Measurements from ENCODE around the gene H1-8. TPM values are rescaled to one million over a fixed set of nuclear protein-coding genes. Genes with fewer than 3 reads are reported as not detected.

H1-8 gene
- total RNA-seq, 4 donors from 2014 or later: not detected

DNA sequence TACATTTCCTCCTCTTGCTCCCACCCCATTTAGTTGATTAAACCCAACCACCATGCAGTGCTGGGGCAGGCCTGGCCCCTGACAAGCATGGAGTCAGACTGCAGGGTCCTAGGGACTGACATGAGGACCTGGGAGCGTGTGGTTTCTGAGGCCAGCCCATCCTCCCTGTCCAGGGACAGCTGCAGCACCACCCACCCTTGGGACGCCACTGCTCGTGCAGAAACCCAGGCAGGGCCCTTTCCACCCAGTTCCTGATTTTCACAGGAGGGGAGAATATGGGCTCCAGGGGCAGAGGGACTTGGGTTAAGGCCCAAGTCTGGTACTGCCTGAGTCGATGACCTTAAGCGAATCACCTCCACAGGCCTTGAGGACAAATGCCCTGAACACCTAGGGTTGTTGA is 39.8 kb downstream of the H1-8 start:
- TF ChIP-seq EP300 (IDR thresholded peaks at IDR 0.05; ENCODE audit: low read depth) (no peak), POLR2AphosphoS5 (IDR thresholded peaks at IDR 0.05) (no peak), POLR2A (IDR thresholded peaks at IDR 0.05) (no peak)
- TF ChIP-seq, protein P1, sequence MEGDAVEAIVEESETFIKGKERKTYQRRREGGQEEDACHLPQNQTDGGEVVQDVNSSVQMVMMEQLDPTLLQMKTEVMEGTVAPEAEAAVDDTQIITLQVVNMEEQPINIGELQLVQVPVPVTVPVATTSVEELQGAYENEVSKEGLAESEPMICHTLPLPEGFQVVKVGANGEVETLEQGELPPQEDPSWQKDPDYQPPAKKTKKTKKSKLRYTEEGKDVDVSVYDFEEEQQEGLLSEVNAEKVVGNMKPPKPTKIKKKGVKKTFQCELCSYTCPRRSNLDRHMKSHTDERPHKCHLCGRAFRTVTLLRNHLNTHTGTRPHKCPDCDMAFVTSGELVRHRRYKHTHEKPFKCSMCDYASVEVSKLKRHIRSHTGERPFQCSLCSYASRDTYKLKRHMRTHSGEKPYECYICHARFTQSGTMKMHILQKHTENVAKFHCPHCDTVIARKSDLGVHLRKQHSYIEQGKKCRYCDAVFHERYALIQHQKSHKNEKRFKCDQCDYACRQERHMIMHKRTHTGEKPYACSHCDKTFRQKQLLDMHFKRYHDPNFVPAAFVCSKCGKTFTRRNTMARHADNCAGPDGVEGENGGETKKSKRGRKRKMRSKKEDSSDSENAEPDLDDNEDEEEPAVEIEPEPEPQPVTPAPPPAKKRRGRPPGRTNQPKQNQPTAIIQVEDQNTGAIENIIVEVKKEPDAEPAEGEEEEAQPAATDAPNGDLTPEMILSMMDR (IDR thresholded peaks at IDR 0.05): no peak
- no peak overlapping the region for H3K4me3 ChIP-seq
- in situ Hi-C loops (cut with MboI; ENCODE audit: low pct_ligation_motif_present in 1 of 4, low pct_unique_long_range_greater_than_20kb in 1 of 4, low sequenced_read_pairs in 3 of 4): no loop called here
- H3K9me3 ChIP-seq: no peaks in the 10 kb centered on the region
- DNase-seq: no peak
- H3K27me3 ChIP-seq: no peaks in the 10 kb centered on the region
- no peak overlapping the region for H3K27ac ChIP-seq
- no peaks in the 10 kb centered on the region for H3K36me3 ChIP-seq
- intact Hi-C loops (cut with DNase I; ENCODE audit: low total_unique reads): no loop called here
- 81% methylated on average over 5 of the region's 5 CpGs; no CpG with 5 or more reads in 1 of the 2 donors for WGBS, 2 donors (ENCODE audit: low coverage in 1 of 2)
- peaks cover 1 to 26% (median 11%) of the 10 kb centered on the region in 4 donors for H3K4me1 ChIP-seq

DNA sequence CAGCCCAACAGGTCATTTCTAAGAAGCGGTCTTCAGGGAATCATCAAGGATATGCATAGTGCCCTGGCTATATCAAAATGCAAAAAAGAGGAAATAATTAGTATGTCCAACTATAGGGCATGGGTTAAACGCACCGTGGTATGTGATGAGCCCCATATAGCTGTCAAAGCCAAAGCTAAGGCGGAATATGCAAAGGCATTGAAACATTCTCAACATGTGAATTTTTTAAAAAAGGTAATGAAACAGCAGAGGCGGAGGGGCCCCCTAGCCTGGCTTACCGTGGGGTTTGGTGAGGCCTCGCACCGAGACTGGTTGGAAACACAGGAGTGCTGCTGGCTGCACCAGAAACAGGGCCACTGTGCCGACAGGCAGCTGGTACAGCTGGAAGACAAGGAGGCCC is 40.3 kb downstream of the H1-8 start:
- 82% methylated on average over 9 of the region's 9 CpGs; no CpG with 5 or more reads in 1 of the 2 donors for WGBS, 2 donors (ENCODE audit: low coverage in 1 of 2)
- no peaks in the 10 kb centered on the region for H3K9me3 ChIP-seq
- H3K4me3 ChIP-seq: no peak overlapping the region
- no peak for DNase-seq
- intact Hi-C loops (cut with DNase I; ENCODE audit: low total_unique reads): no loop called here
- in situ Hi-C loops (cut with MboI; ENCODE audit: low pct_ligation_motif_present in 1 of 4, low pct_unique_long_range_greater_than_20kb in 1 of 4, low sequenced_read_pairs in 3 of 4): no loop called here
- H3K36me3 ChIP-seq: no peaks in the 10 kb centered on the region
- no peak overlapping the region for H3K27ac ChIP-seq
- no peaks in the 10 kb centered on the region for H3K27me3 ChIP-seq
- H3K4me1 ChIP-seq: peaks cover 0 to 21% (median 7%) of the 10 kb centered on the region in 4 donors
- TF ChIP-seq EP300 (IDR thresholded peaks at IDR 0.05; ENCODE audit: low read depth): no peak
- no peak for TF ChIP-seq POLR2A (IDR thresholded peaks at IDR 0.05)
- TF ChIP-seq, protein P1 (IDR thresholded peaks at IDR 0.05): no peak
- TF ChIP-seq POLR2AphosphoS5 (IDR thresholded peaks at IDR 0.05): no peak

DNA sequence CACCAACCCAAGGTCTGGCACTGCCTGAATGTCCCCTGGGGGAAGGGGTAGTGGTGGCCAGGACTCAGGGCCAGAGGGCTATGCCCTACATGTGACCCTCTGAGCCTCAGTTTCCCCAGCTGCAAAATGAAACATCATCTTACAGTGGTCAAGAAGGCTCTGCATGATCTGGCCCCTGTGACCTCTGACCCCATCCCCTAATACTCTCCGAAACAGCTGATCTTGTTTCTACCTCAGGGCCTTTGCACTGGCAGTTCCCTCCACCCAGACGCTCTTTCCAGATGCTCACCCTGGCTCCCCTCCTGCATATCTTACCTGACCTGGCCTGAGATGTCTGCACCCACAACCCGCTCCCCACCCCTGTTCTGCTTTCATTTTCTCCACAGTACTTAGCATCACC is 41.7 kb downstream of the H1-8 start:
- Histone ChIP-seq H3K36me3 (no peaks in the 10 kb centered on the region), H3K27ac (no peak overlapping the region), H3K9me3 (no peaks in the 10 kb centered on the region), H3K27me3 (no peaks in the 10 kb centered on the region), H3K4me1 (peaks cover 0 to 11% (median 4%) of the 10 kb centered on the region in 4 donors), H3K4me3 (no peak overlapping the region)
- DNase-seq: no peak
- intact Hi-C loops (cut with DNase I; ENCODE audit: low total_unique reads) (no loop called here), in situ Hi-C loops (cut with MboI; ENCODE audit: low pct_ligation_motif_present in 1 of 4, low pct_unique_long_range_greater_than_20kb in 1 of 4, low sequenced_read_pairs in 3 of 4) (no loop called here)
- no peak for TF ChIP-seq POLR2AphosphoS5 (IDR thresholded peaks at IDR 0.05)
- TF ChIP-seq EP300 (IDR thresholded peaks at IDR 0.05; ENCODE audit: low read depth): no peak
- no peak for TF ChIP-seq POLR2A (IDR thresholded peaks at IDR 0.05)
- TF ChIP-seq, protein P1 (IDR thresholded peaks at IDR 0.05): no peak
- WGBS, 2 donors (ENCODE audit: low coverage in 1 of 2): 79% methylated on average over 3 of the region's 3 CpGs; no CpG with 5 or more reads in 1 of the 2 donors

- no peaks in the 10 kb centered on the region for H3K36me3 ChIP-seq
- DNase-seq: no peak
- H3K27me3 ChIP-seq: no peaks in the 10 kb centered on the region
- no peak for TF ChIP-seq POLR2AphosphoS5 (IDR thresholded peaks at IDR 0.05)
- TF ChIP-seq, protein P1 (IDR thresholded peaks at IDR 0.05): no peak
- no peak for TF ChIP-seq EP300 (IDR thresholded peaks at IDR 0.05; ENCODE audit: low read depth)
- TF ChIP-seq POLR2A (IDR thresholded peaks at IDR 0.05): no peak
- in situ Hi-C loops (cut with MboI; ENCODE audit: low pct_ligation_motif_present in 1 of 4, low pct_unique_long_range_greater_than_20kb in 1 of 4, low sequenced_read_pairs in 3 of 4) (no loop called here), intact Hi-C loops (cut with DNase I; ENCODE audit: low total_unique reads) (no loop called here)
- no peak overlapping the region for H3K4me3 ChIP-seq
- H3K27ac ChIP-seq: no peak overlapping the region
- H3K4me1 ChIP-seq: peaks cover 0 to 13% (median 4%) of the 10 kb centered on the region in 4 donors
- no peaks in the 10 kb centered on the region for H3K9me3 ChIP-seq
- WGBS, 2 donors (ENCODE audit: low coverage in 1 of 2): 93 to 94% methylated on average over 3 to 27 of the region's 27 CpGs
Observed at GRCh38 chr3:129585949-129586657, 43.1 kb downstream of the H1-8 start.

Data from transverse colon (tissue), 4 donors.